Gastroesophageal sphincter (tissue), 3 donors: ENCODE data around the gene SLC2A6.

ENCODE experiments used
- EP300 ChIP-seq: sonication (generic); formaldehyde crosslinking; IDR thresholded peaks from one replicate; pipeline ENCODE4 v1.6.1; 2017; ENCODE audit warnings: antibody characterized with exemption, mild to moderate bottlenecking
- POLR2A ChIP-seq, 2 donors: fragments of 450-650 bp; IDR thresholded peaks; one replicate each; pipeline ENCODE4 v1.6.1; 2017; ENCODE audit warnings: antibody characterized with exemption in 2 of 2, mild to moderate bottlenecking in 2 of 2, moderate library complexity in 1 of 2
- POLR2AphosphoS5 ChIP-seq: sonication (generic); formaldehyde crosslinking; IDR thresholded peaks from one replicate; pipeline ENCODE4 v1.6.1; 2017; ENCODE audit warnings: antibody characterized with exemption
- TF ChIP-seq, protein P1 (sequence below), 4 experiments: fragments of 200-600 bp in 2 of 4; fragments of 450-650 bp in 2 of 4; sonication (generic) in 1 of 4; IDR thresholded peaks; one replicate each; pipeline ENCODE4 v1.5.1; 2017 to 2019; ENCODE audit warnings: antibody characterized with exemption in 4 of 4, mild to moderate bottlenecking in 2 of 4, moderate library complexity in 2 of 4

GRCh38 chr9:133490865-133491655 is 12.2 kb upstream of the SLC2A6 start:
- TF ChIP-seq, protein P1, sequence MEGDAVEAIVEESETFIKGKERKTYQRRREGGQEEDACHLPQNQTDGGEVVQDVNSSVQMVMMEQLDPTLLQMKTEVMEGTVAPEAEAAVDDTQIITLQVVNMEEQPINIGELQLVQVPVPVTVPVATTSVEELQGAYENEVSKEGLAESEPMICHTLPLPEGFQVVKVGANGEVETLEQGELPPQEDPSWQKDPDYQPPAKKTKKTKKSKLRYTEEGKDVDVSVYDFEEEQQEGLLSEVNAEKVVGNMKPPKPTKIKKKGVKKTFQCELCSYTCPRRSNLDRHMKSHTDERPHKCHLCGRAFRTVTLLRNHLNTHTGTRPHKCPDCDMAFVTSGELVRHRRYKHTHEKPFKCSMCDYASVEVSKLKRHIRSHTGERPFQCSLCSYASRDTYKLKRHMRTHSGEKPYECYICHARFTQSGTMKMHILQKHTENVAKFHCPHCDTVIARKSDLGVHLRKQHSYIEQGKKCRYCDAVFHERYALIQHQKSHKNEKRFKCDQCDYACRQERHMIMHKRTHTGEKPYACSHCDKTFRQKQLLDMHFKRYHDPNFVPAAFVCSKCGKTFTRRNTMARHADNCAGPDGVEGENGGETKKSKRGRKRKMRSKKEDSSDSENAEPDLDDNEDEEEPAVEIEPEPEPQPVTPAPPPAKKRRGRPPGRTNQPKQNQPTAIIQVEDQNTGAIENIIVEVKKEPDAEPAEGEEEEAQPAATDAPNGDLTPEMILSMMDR (IDR thresholded peaks at IDR 0.05), result no peak
- TF ChIP-seq POLR2AphosphoS5 (no peak), POLR2A (IDR thresholded peaks at IDR 0.05) (no peak), EP300 (no peak)
